Inflammatory macrophage treated with lipopolysaccharide for 1 hour (primary cell): Measurements from ENCODE around the gene PRRX2.

ENCODE experiments used
- DNase-seq, 2 donors: peaks; one replicate each; pipeline ENCODE4 v3.0.0-alpha.2; 2020 to 2022

The PRRX2 gene

GRCh38 chr9:129682381-129682780 is 16.9 kb downstream of the PRRX2 start:
- DNase-seq = no peak

GRCh38 chr9:129685220-129685932 is 19.9 kb downstream of the PRRX2 start:
- no peak for DNase-seq

DNA sequence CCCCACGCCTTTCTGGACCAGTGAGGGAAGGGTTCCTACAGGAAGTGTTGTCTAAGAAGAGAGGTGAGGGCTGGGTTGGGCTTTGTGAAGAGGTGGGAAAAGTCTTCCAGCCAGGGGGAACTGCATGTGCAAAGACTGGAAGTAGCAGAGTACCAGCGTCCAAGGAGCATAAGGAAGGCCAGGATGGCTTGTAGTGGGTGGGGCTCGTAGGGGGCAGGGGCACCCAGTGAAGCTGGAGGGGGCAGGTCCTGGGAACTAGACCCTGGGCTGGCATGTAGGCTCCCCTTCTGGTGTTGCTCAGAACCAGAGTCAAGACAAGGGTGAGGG is 20.4 kb downstream of the PRRX2 start:
- no peak for DNase-seq

DNA sequence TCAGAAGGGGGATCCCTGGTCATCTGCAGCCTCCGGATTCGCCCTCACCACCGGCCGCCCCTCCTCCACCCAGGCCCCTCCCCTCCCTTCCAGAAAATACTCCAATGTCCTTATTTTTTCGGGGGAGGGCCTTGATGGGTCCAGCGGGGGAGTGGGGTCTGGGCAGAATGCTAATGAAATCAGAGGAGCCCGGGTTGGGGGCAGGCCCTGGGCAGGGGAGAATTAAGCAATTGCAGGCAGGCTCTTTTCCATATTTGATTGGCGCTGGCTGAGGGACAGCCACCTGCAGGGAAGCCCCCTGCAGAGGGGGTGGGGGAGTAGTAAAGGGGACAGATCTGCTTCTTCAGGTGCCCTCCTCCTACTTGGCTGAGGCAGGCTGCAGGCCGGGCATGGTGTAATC is 21.3 kb downstream of the PRRX2 start:
- DNase-seq = no peak

GRCh38 chr9:129687391-129687790 is 21.9 kb downstream of the PRRX2 start:
- no peak for DNase-seq

GRCh38 chr9:129688285-129689043 is 23.0 kb downstream of the PRRX2 start:
- DNase-seq = no peak

DNA sequence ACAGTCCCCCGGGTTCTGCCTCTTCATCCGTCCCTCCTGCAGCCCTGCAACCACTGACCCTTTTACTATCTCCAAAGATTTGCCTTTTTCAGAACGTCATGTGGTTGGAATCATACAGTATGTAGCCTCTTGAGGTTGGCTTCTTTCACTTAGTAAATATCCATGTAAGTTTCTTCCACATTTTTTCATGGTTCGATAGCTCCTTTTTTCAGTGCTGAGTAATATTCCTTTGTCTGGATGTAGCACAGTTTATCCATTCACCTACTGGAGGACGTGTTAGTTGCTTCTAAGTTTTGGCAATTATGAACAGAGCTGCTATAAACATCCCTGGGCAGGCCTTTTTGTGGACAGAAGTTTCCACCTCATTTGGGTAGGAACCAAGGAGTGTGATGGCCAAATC is 27.1 kb downstream of the PRRX2 start:
- no peak for DNase-seq

DNA sequence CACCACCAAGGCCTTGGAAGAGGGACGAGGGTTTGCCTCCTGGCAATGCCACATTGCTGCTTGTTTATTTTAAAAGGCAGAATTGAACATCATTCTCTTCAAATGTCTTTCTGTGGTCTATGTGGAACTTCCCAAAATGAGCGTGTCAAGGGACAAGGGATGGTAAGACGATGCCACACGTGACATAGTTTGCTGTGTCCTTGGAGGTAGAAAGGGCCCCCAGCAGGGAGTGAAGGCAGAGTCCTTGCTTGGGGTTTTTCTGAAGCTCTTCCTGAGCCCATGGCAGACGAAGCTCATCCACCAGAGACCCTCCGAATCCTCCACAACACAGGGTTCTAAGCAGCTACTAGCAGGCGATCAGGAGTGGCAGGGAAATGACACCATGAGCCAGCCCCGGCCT is 28.3 kb downstream of the PRRX2 start:
- no peak for DNase-seq

GRCh38 chr9:129694243-129694646 is 28.8 kb downstream of the PRRX2 start:
- no peak for DNase-seq

DNA sequence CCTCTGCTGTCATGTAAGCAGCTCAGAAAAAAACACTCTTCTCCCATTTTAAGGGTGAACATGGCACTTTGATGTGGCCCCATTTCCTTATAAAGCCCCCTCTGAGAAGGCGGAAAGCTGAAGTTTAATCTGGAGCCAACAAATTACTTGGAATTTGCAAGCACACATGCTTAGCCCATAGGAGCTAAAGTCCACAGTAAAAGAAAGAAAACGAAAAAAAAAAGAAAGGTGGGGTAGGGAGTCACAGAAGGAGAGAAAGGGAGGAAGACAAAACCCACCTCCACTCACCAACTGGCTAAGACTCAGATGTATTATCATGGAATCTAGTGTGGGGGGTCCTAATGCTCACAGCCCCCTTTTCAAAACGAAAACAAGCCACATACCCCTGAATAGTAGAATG is 30.4 kb downstream of the PRRX2 start:
- DNase-seq = no peak

DNA sequence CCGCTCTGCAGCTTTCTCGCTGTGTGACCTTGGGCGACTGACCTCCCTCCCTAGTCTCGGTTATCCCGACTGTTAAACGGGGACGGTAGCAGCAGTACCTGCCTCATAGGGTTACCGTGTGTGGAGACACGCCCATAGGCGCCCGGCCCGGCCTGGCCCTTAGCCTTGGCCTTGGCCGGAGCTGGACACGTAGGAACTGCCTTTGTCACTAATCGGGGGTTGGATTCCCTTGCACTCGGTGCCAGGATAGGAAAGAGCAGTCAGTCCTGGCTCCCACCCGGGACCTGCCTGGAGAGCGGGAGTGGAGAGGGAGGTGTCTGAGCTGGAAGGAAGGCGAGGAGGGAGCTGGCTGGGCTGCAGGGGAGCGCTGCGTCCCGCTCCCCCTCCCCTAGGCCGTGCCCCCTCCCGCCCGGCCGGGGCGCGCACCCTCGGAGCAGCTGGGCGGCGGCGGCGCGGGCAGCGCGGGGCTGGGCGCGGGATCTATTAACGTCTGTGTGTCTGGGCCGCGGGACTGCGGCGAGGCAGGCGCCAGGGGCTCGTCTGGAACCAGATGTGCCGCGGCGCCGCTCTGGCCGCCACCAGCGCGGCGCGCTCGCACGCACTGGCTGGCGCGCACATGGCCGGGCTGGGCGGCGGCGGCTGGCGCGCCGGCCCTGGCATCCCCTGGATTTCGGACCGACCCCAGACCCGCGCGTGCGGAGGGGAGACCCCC is 31.7 kb downstream of the PRRX2 start:
- no peak for DNase-seq

- no peak for DNase-seq
Observed at GRCh38 chr9:129697656-129698253, 32.3 kb downstream of the PRRX2 start.

DNA sequence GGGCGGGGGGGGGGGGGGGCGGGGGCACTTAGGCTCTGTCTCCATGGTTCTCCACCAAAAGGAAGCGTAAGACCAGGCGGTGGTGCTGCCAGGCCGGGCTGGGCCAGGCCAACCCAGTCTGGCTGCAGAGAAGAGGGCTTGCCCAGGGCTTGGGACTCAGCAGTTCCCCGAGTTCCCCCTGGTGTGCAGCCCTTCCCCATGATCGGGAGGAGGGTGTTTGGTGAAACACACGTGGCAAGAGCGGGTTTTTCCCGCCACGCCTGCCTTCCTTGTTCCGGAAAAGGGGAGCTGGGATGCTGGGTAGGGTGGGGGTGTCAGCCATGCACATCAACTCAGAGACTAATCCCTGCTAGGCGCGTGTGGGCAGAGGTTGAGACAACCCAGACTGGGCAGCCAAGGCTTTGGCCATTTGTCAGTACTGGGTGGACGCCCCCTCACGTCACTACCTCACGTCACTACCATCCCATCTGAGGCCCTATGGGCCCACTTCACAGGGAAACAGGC is 32.9 kb downstream of the PRRX2 start:
- DNase-seq = peak; percentile 27 to 65

DNA sequence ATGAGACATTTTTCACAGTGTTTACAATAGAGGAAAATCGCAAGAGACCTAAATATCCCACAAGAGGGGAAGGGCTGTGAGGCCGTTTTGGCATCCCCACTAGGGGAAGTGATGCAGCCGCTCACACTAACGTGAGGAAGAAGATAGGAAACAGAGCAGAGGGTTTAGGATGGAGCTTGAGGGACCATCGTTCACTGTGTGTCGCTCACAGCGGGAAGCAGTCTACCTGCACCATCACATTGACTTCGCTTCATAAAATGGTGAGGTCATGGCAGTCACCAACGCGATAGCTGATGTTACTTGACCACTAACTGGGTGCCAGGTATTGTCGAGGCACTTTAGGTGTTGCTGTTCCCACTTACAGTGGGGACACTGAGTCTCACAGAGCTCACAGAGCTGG is 35.6 kb downstream of the PRRX2 start:
- DNase-seq = no peak

- no peak for DNase-seq
Observed at GRCh38 chr9:129701549-129701948, 36.1 kb downstream of the PRRX2 start.

- DNase-seq = peak; percentile 22 to 49
Observed at GRCh38 chr9:129702589-129703520, 37.4 kb downstream of the PRRX2 start.

GRCh38 chr9:129703667-129704355 is 38.4 kb downstream of the PRRX2 start:
- DNase-seq = no peak

DNA sequence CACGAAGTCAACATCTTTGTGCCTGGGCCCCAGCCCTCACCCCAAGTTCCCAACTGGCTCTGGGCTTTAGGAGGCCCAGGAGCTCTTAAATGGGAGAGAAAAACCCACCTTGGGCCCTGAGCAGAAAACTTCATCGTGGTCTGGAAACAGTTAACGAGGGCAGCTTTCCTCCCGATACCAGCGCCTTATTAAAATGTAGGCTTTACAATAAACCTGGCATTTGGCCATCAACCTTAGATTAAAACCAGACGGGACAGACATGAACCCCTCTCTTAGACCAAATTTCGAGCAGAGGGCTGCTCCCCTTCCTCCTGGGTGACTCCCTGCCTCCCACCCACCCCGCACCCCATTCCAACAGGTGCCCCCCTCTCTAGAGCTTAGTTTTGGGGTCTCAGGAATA is 39.4 kb downstream of the PRRX2 start:
- no peak for DNase-seq

DNA sequence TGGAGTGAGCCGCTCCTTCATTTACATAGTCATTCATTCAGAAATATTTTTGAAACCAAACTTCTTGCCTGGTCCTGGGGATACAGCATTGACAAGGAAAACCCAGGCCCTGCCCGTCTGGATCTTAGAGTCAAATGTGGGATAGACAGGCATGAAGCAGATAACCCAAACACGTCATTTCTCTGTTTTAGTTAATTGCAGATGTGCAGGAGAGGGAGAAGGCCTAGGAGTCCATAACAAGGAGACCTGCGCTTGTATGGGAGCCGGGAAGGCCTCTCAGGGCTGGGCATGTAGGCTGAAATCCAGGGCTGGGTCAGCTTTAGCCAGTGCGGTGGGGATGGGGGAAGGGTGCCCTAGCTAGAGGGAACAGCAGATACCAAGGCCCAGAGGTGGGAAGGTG is 43.3 kb downstream of the PRRX2 start:
- no peak for DNase-seq

DNA sequence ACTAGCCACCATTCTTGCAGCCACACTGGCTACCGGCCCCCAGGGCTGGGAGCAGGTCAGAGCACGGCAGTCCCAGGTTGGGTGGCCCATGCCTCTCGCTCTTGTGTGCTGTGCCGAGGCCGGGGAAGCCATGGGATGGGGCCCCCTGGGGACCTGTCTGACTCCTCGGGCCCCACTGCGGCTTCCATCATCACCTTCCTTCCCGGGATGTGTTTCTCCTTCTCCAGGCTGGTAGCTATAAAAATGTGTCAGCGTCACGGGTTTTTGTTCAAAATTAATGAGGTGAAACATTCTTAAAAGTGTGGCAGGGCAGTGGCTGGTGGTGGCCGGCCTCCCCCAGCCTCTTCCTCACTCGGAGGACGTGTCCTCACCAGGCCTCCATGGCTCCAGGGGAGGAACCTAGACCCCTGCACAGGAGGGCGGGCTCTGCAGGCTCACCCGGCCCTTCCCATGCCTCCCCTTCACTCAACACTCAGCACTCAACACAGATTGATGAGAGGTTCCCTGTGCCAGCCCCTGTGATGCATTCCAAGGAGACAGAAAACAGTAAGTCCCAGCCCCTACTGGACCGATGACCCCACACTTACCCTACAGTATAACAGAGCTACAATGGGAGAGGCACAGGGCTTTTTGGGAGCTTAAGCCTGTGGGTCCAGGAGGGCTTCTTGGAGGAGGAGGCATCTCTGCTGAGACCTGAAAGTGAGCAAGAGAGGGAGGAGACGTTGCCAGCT is 44.2 kb downstream of the PRRX2 start:
- no peak for DNase-seq

DNA sequence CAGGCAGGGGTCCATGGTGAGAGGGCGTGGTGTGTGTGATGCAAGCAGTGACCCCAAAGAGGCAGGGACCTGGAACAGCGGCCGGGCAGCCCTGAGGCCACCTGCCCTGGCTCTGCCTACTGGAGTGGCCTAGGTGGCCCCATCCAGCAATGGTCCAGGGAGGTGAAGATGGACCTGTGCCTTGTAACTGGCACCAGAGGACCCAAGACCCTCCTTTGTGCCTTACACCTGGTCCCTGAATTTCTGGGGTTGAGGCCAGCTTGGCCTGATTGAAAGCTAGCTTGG is 44.7 kb downstream of the PRRX2 start:
- DNase-seq = no peak
